HepG2 (cell line): ENCODE results near the gene SEPTIN5. TPM values are rescaled to one million over a fixed set of nuclear protein-coding genes. Genes with fewer than 3 reads are reported as not detected.

ENCODE experiments used
- CCDC6 ChIP-seq: sonication (generic); formaldehyde crosslinking; IDR thresholded peaks from 2 replicates; pipeline ENCODE4 v1.8.1; 2022; ENCODE audit warnings: mild to moderate bottlenecking, missing genetic modification reagents, moderate library complexity
- IRX3 ChIP-seq: sonication (generic); formaldehyde crosslinking; IDR thresholded peaks from 2 replicates; pipeline ENCODE4 v1.8.1; 2023; ENCODE audit warnings: mild to moderate bottlenecking, low read depth, missing genetic modification reagents, borderline replicate concordance
- MED13 ChIP-seq: sonication (generic); formaldehyde crosslinking; IDR thresholded peaks from 2 replicates; pipeline ENCODE4 v1.5.0; 2020; ENCODE audit warnings: missing genetic modification reagents
- PHF21A ChIP-seq: sonication (generic); formaldehyde crosslinking; IDR thresholded peaks from 2 replicates; pipeline ENCODE4 v1.5.0; 2020; ENCODE audit warnings: mild to moderate bottlenecking, missing genetic modification reagents
- PRMT3 ChIP-seq: sonication (generic); formaldehyde crosslinking; IDR thresholded peaks from 2 replicates; pipeline ENCODE4 v1.8.1; 2022; ENCODE audit warnings: low read depth, mild to moderate bottlenecking, moderate library complexity, missing genetic modification reagents, borderline replicate concordance
- RAD21 ChIP-seq: fragments of 450-650 bp; formaldehyde crosslinking; IDR thresholded peaks from 2 replicates; pipeline ENCODE4 v1.5.0; 2020; ENCODE audit warnings: mild to moderate bottlenecking
- RNF2 ChIP-seq: fragments of 450-650 bp; conservative IDR thresholded peaks from 2 replicates; pipeline ENCODE4 v1.6.1; 2016; ENCODE audit warnings: low read depth
- SAP130 ChIP-seq: IDR thresholded peaks from 2 replicates; pipeline ENCODE4 v1.6.1; 2016; ENCODE audit warnings: low read depth
- STAG1 ChIP-seq: sonication (generic); formaldehyde crosslinking; IDR thresholded peaks from 2 replicates; pipeline ENCODE4 v1.4.0; 2020; ENCODE audit warnings: missing genetic modification reagents
- ZBTB2 ChIP-seq: sonication (generic); formaldehyde crosslinking; IDR thresholded peaks from 2 replicates; pipeline ENCODE4 v1.8.0; 2022; ENCODE audit warnings: low read depth, missing genetic modification reagents
- ZNF142 ChIP-seq: sonication (generic); formaldehyde crosslinking; IDR thresholded peaks from 2 replicates; pipeline ENCODE4 v1.4.0; 2020; ENCODE audit warnings: missing genetic modification reagents
- ZNF33B ChIP-seq: sonication (generic); formaldehyde crosslinking; IDR thresholded peaks from 2 replicates; pipeline ENCODE4 v1.5.1; 2020; ENCODE audit warnings: mild to moderate bottlenecking, missing genetic modification reagents
- ZNF672 ChIP-seq: sonication (generic); formaldehyde crosslinking; IDR thresholded peaks from 2 replicates; pipeline ENCODE4 v1.8.1; 2022; ENCODE audit warnings: missing genetic modification reagents
- ZSCAN25 ChIP-seq: sonication (generic); formaldehyde crosslinking; IDR thresholded peaks from 2 replicates; pipeline ENCODE4 v1.8.0; 2022; ENCODE audit warnings: mild to moderate bottlenecking, missing genetic modification reagents
- polyA plus RNA-seq, 8 experiments: library from polyadenylated mRNA; depleted of rRNA in 3 of 8; stranded (reverse) in 7 of 8; unstranded in 1 of 8; fragments of >200 nt; fragmentation: Illumina TruSeq in 4 of 8; extraction: Trizol in 4 of 8; gene quantifications; 2 replicates each; pipeline versions ENCODE4 v1.2.1 to v1.2.3, GENCODE V29; 2011 to 2016; ENCODE audit warnings: low read depth in 4 of 8, missing spikeins in 1 of 8, mixed read lengths in 1 of 8; ENCODE audit not compliant: insufficient read depth in 1 of 8
- total RNA-seq, 5 experiments: library from RNA; depleted of rRNA; stranded (reverse); fragments of >200 nt; fragmentation: Illumina TruSeq; extraction: Trizol; gene quantifications; 2 replicates each; pipeline ENCODE4 v1.2.3, GENCODE V29; 2016; ENCODE audit warnings: low read depth in 1 of 5
- TF ChIP-seq, protein P1 (sequence below): sonication (generic); formaldehyde crosslinking; IDR thresholded peaks from 2 replicates; pipeline ENCODE4 v1.4.0; 2020; ENCODE audit warnings: missing genetic modification reagents
- TF ChIP-seq, protein P2 (sequence below): sonication (generic); formaldehyde crosslinking; conservative IDR thresholded peaks from 2 replicates; pipeline ENCODE4 v1.4.0; 2020; ENCODE audit warnings: missing genetic modification reagents
- TF ChIP-seq, protein P3 (sequence below): IDR thresholded peaks from 2 replicates; pipeline ENCODE4 v1.6.1; 2012; ENCODE audit warnings: inconsistent platforms

The SEPTIN5 gene
- total and polyA plus RNA-seq, 2 of the 13 experiments (the other 11 are each of a cell fraction or from before 2014, with no cell fraction given) = 0.33 TPM; not detected in 1

- peak; percentile 80 for TF ChIP-seq ZNF142 (CRISPR knock-in tag)
- TF ChIP-seq, protein P1, sequence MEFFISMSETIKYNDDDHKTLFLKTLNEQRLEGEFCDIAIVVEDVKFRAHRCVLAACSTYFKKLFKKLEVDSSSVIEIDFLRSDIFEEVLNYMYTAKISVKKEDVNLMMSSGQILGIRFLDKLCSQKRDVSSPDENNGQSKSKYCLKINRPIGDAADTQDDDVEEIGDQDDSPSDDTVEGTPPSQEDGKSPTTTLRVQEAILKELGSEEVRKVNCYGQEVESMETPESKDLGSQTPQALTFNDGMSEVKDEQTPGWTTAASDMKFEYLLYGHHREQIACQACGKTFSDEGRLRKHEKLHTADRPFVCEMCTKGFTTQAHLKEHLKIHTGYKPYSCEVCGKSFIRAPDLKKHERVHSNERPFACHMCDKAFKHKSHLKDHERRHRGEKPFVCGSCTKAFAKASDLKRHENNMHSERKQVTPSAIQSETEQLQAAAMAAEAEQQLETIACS = no peak; the same call in 1 of the 2 replicates
- peak; percentile 67; the same call in 1 of the 2 replicates for TF ChIP-seq IRX3 (CRISPR knock-in tag)
- 0 out of 2 replicates have a peak, but pooled peaks have one; percentile 71 for TF ChIP-seq PRMT3 (CRISPR knock-in tag)
- 0 out of 2 replicates have a peak, but pooled peaks have one; percentile 35 for TF ChIP-seq ZNF672
- TF ChIP-seq PHF21A (CRISPR knock-in tag) = peak; percentile 40; the same call in 1 of the 2 replicates
- TF ChIP-seq RAD21 (CRISPR knock-in tag) = peak; percentile 80
- peak; percentile 70; the same call in 1 of the 2 replicates for TF ChIP-seq RNF2
- TF ChIP-seq ZBTB2 (CRISPR knock-in tag) = peak; percentile 55; the same call in 1 of the 2 replicates
- no peak for TF ChIP-seq ZSCAN25 (CRISPR knock-in tag)
- peak; percentile 35; the same call in 1 of the 2 replicates for TF ChIP-seq SAP130 (CRISPR knock-in tag)
- no peak for TF ChIP-seq MED13 (CRISPR knock-in tag)
- TF ChIP-seq CCDC6 (CRISPR knock-in tag) = peak; percentile 44; the same call in 1 of the 2 replicates
- TF ChIP-seq, protein P2, sequence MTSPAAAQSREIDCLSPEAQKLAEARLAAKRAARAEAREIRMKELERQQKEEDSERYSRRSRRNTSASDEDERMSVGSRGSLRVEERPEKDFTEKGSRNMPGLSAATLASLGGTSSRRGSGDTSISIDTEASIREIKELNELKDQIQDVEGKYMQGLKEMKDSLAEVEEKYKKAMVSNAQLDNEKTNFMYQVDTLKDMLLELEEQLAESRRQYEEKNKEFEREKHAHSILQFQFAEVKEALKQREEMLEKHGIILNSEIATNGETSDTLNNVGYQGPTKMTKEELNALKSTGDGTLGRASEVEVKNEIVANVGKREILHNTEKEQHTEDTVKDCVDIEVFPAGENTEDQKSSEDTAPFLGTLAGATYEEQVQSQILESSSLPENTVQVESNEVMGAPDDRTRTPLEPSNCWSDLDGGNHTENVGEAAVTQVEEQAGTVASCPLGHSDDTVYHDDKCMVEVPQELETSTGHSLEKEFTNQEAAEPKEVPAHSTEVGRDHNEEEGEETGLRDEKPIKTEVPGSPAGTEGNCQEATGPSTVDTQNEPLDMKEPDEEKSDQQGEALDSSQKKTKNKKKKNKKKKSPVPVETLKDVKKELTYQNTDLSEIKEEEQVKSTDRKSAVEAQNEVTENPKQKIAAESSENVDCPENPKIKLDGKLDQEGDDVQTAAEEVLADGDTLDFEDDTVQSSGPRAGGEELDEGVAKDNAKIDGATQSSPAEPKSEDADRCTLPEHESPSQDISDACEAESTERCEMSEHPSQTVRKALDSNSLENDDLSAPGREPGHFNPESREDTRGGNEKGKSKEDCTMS (CRISPR knock-in tag) = no peak
- TF ChIP-seq, protein P3, sequence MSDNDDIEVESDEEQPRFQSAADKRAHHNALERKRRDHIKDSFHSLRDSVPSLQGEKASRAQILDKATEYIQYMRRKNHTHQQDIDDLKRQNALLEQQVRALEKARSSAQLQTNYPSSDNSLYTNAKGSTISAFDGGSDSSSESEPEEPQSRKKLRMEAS = peak; percentile 65; the same call in 1 of the 2 replicates
- TF ChIP-seq STAG1 (CRISPR knock-in tag) = peak; percentile 57
- no peak for TF ChIP-seq ZNF33B
These were observed 9.9 kb downstream of the SEPTIN5 start (continued) for GRCh38 chr22:19723983-19724827.
